AG09309 (cell line): ENCODE measurements around the gene DAGLA.

Source experiments
- DNase-seq: peaks from one replicate; pipeline ENCODE4 v3.0.0-alpha.2; 2010; ENCODE audit warnings: low read depth
- H3K4me3 ChIP-seq: 2 replicates; pipeline ENCODE4 v1.5.1; 2011; ENCODE audit warnings: mild to moderate bottlenecking, low read depth, low read length, moderate library complexity; ENCODE audit not compliant: control insufficient read depth
- CTCF ChIP-seq: IDR thresholded peaks from 2 replicates; pipeline ENCODE4 v1.5.1; 2011; ENCODE audit warnings: mild to moderate bottlenecking, low read depth, low read length, inconsistent platforms; ENCODE audit not compliant: insufficient read depth, control insufficient read depth; ENCODE audit errors: missing control alignments

DAGLA gene

GRCh38 chr11:61709572-61709971 is 29.4 kb downstream of the DAGLA start:
- DNase-seq: no peak
- no peak overlapping the region for H3K4me3 ChIP-seq
- no peak for TF ChIP-seq CTCF

- DNase-seq: no peak
- H3K4me3 ChIP-seq: no peak overlapping the region
- no peak for TF ChIP-seq CTCF
These were observed 29.8 kb downstream of the DAGLA start for GRCh38 chr11:61710019-61710418.

- TF ChIP-seq CTCF: no peak
- no peak for DNase-seq
- no peak overlapping the region for H3K4me3 ChIP-seq
These were observed 30.8 kb downstream of the DAGLA start for GRCh38 chr11:61711037-61711436.

DNA sequence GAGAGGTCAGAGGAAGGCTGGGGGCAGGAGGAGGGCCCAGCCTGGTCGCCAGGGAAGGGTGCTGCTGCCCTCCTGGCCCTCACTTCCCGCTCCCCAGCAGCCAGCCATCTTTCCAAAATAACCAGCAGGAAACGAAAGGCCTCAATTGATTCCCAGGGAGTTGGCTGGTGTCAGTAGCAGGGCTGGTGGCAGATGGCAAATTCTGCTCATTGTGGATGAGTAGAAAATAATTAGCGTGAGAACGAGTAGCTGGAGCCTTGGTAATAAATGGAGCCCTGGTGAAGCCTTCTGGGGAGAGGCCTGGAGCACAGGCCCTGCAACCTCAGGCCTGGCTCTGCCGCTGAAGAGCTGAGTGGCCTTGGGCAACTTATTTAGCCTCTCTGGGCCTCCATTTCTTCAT is 31.3 kb downstream of the DAGLA start:
- DNase-seq: no peak
- H3K4me3 ChIP-seq: no peak overlapping the region
- TF ChIP-seq CTCF: no peak

DNA sequence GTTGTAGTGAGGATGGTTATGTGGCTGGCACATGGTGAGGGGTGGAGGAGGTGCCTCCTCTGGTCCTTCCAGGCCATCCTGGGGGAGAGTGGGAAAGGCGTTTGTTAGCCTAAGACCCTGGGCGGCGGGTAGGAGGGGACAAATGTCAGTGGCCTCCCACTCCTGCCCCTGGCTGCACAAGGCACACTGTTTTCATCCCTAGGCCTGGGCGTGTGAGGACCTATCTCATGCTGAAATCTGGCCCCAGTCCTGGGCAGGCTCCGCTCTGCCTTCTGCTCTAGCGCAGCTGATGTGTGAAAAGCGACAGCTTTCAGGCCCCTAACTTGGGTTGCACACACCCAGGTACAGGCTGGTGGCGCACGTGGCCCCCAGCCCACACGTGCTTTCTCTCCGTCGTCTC is 32.1 kb downstream of the DAGLA start:
- no peak for TF ChIP-seq CTCF
- no peak overlapping the region for H3K4me3 ChIP-seq
- no peak for DNase-seq

DNA sequence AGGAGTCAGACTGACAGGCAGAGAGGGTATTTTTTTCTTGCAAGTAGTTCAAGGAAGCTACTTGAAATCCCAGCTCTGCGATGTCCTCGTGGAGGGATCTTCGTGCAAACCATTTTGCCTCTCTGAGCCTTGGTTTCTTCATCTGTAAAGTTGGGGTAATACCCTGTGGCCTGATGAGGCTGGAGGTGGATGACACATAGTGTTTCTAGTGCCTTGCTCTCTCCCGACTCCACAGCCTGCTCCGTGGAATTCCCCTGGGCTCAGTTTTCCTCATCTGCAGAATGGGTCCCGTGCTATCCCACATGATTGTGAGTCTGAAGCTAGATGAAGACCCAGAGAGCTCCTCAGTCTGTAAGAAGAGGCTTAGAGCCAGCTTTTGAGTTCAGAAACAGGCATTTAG is 32.7 kb downstream of the DAGLA start:
- DNase-seq: no peak
- no peak for TF ChIP-seq CTCF
- H3K4me3 ChIP-seq: no peak overlapping the region

DNA sequence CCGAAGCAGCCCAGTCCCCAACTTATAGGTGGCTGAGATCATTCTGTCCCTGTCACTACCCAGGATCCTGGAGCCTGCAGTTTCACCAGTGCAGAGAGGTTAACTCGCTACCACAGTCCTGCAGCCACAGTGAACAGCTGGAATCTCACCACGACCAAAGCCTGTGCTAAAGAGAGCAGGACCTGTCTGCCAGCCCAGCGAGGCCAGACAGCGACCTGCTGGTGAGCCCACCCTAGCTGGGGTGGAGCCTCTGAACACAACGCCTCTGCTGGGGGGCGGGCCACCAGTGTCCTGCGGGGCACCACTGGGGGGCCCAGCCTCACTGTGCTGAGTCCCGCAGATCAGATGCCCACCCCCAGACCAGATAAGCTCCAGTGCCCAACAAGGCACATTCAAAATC is 33.3 kb downstream of the DAGLA start:
- no peak for TF ChIP-seq CTCF
- no peak for DNase-seq
- H3K4me3 ChIP-seq: no peak overlapping the region
